Effector memory CD4-positive, alpha-beta T cell (primary cell): ENCODE results near the gene OR2A1.
"Not testable (repeated sequence)": the region's sequence is repeated elsewhere in the genome, so short reads cannot be mapped to it uniquely, and the experiment has no call there.

Experiments used
- DNase-seq, 3 donors: peaks; one replicate each; pipeline ENCODE4 v3.0.0-alpha.2; 2020
- H3K27ac ChIP-seq: 2 replicates; pipeline ENCODE4 v1.7.0; 2013; ENCODE audit warnings: mild to moderate bottlenecking, low read length, moderate library complexity; ENCODE audit not compliant: insufficient read depth, poor library complexity, severe bottlenecking
- H3K27me3 ChIP-seq: replicated peaks from 2 replicates; pipeline ENCODE4 v1.7.0; 2013; ENCODE audit warnings: mild to moderate bottlenecking, low read length; ENCODE audit not compliant: insufficient read depth, control insufficient read depth, poor library complexity, severe bottlenecking
- H3K36me3 ChIP-seq: 2 replicates; pipeline ENCODE4 v1.7.0; 2013; ENCODE audit warnings: mild to moderate bottlenecking, low read length, moderate library complexity; ENCODE audit not compliant: control insufficient read depth, insufficient read depth
- H3K4me1 ChIP-seq: 2 replicates; pipeline ENCODE4 v1.7.0; 2013; ENCODE audit warnings: low read length, mild to moderate bottlenecking; ENCODE audit not compliant: control insufficient read depth, insufficient read depth, poor library complexity, severe bottlenecking
- H3K4me3 ChIP-seq: 2 replicates; pipeline ENCODE4 v1.7.0; 2013; ENCODE audit warnings: low read length, low read depth, mild to moderate bottlenecking; ENCODE audit not compliant: insufficient read depth, poor library complexity, severe bottlenecking
- H3K9me3 ChIP-seq: 2 replicates; pipeline ENCODE4 v1.7.0; 2013; ENCODE audit warnings: mild to moderate bottlenecking, low read length, moderate library complexity; ENCODE audit not compliant: control insufficient read depth

Gene OR2A1

GRCh38 chr7:144292384-144293161, 19.6 kb upstream of the OR2A1 start:
- not testable (repeated sequence) for H3K4me1 ChIP-seq, H3K9me3 ChIP-seq, DNase-seq, H3K27me3 ChIP-seq, H3K4me3 ChIP-seq, H3K27ac ChIP-seq, H3K36me3 ChIP-seq

GRCh38 chr7:144293794-144294499, 18.3 kb upstream of the OR2A1 start:
- not testable (repeated sequence) for DNase-seq, H3K4me1 ChIP-seq, H3K27me3 ChIP-seq, H3K36me3 ChIP-seq, H3K4me3 ChIP-seq, H3K9me3 ChIP-seq, H3K27ac ChIP-seq

GRCh38 chr7:144302578-144303303, 9.5 kb upstream of the OR2A1 start:
- H3K27me3 ChIP-seq, DNase-seq, H3K36me3 ChIP-seq, H3K4me3 ChIP-seq, H3K4me1 ChIP-seq, H3K9me3 ChIP-seq, H3K27ac ChIP-seq: not testable (repeated sequence)

- not testable (repeated sequence) for H3K27me3 ChIP-seq, DNase-seq, H3K9me3 ChIP-seq, H3K27ac ChIP-seq, H3K4me3 ChIP-seq, H3K4me1 ChIP-seq, H3K36me3 ChIP-seq
Measured at GRCh38 chr7:144303607-144304006, 8.6 kb upstream of the OR2A1 start.

GRCh38 chr7:144305156-144305555, 7.1 kb upstream of the OR2A1 start:
- not testable (repeated sequence) for H3K27me3 ChIP-seq, DNase-seq, H3K27ac ChIP-seq, H3K36me3 ChIP-seq, H3K9me3 ChIP-seq, H3K4me3 ChIP-seq, H3K4me1 ChIP-seq

- not testable (repeated sequence) for H3K4me1 ChIP-seq, DNase-seq, H3K27ac ChIP-seq, H3K27me3 ChIP-seq, H3K9me3 ChIP-seq, H3K4me3 ChIP-seq, H3K36me3 ChIP-seq
Measured at GRCh38 chr7:144309702-144310101, 2.5 kb upstream of the OR2A1 start.

GRCh38 chr7:144311218-144311617, 1.0 kb upstream of the OR2A1 start:
- H3K27me3 ChIP-seq, H3K4me3 ChIP-seq, H3K27ac ChIP-seq, H3K36me3 ChIP-seq, H3K4me1 ChIP-seq, H3K9me3 ChIP-seq, DNase-seq: not testable (repeated sequence)

- H3K27me3 ChIP-seq, H3K9me3 ChIP-seq, H3K27ac ChIP-seq, H3K4me3 ChIP-seq, H3K4me1 ChIP-seq, H3K36me3 ChIP-seq, DNase-seq: not testable (repeated sequence)
Measured at GRCh38 chr7:144317537-144317936, 5.3 kb downstream of the OR2A1 start.

GRCh38 chr7:144319547-144319946, 7.3 kb downstream of the OR2A1 start:
- not testable (repeated sequence) for H3K36me3 ChIP-seq, H3K27ac ChIP-seq, H3K4me1 ChIP-seq, H3K27me3 ChIP-seq, DNase-seq, H3K9me3 ChIP-seq, H3K4me3 ChIP-seq

GRCh38 chr7:144321677-144322206, 9.5 kb downstream of the OR2A1 start:
- not testable (repeated sequence) for H3K27ac ChIP-seq, H3K4me3 ChIP-seq, H3K36me3 ChIP-seq, H3K4me1 ChIP-seq, H3K9me3 ChIP-seq, DNase-seq, H3K27me3 ChIP-seq
